OCI-LY1 (cell line): ENCODE measurements around the gene VWDE.

ENCODE experiments used
- H2AFZ ChIP-seq: fragments of 200-600 bp; sonication (generic), shearing (Covaris generic); 2 replicates; pipeline ENCODE4 v1.6.0; 2014; ENCODE audit warnings: antibody characterized with exemption, mild to moderate bottlenecking, low read length
- H3F3A ChIP-seq: fragments of 200-600 bp; sonication (generic), shearing (Covaris generic); 2 replicates; pipeline ENCODE4 v1.6.0; 2014; ENCODE audit warnings: mild to moderate bottlenecking, antibody characterized with exemption, low read length, moderate library complexity; ENCODE audit not compliant: insufficient read depth
- H3K27ac ChIP-seq: fragments of 200-600 bp; sonication (generic); 2 replicates; pipeline ENCODE4 v1.5.1; 2014; ENCODE audit warnings: low read length, mixed run types, mild to moderate bottlenecking, low read depth; ENCODE audit not compliant: poor library complexity, severe bottlenecking
- H3K27me3 ChIP-seq: fragments of 200-600 bp; sonication (generic); 2 replicates; pipeline ENCODE4 v1.6.0; 2014; ENCODE audit warnings: antibody characterized with exemption, mild to moderate bottlenecking, low read length, moderate library complexity; ENCODE audit not compliant: insufficient read depth
- H3K36me3 ChIP-seq: fragments of 200-600 bp; sonication (generic); 2 replicates; pipeline ENCODE4 v1.6.1; 2014; ENCODE audit warnings: mild to moderate bottlenecking, antibody characterized with exemption, low read length, moderate library complexity, mixed read lengths; ENCODE audit not compliant: insufficient read depth
- H3K4me1 ChIP-seq: fragments of 200-600 bp; sonication (generic); 2 replicates; pipeline ENCODE4 v1.5.1; 2014; ENCODE audit warnings: mild to moderate bottlenecking, low read length, moderate library complexity; ENCODE audit not compliant: insufficient read depth, severe bottlenecking
- H3K4me2 ChIP-seq: fragments of 200-600 bp; sonication (generic), shearing (Covaris generic); 2 replicates; pipeline ENCODE4 v1.6.1; 2014; ENCODE audit warnings: low read length
- H3K4me3 ChIP-seq: fragments of 200-600 bp; sonication (generic); 2 replicates; pipeline ENCODE4 v1.5.1; 2014; ENCODE audit warnings: low read length, low read depth, mild to moderate bottlenecking, mixed read lengths; ENCODE audit not compliant: poor library complexity, severe bottlenecking
- H3K79me2 ChIP-seq: fragments of 200-600 bp; shearing (Covaris generic); 2 replicates; pipeline ENCODE4 v1.6.1; 2016; ENCODE audit warnings: mixed run types, low read length, mixed read lengths; ENCODE audit not compliant: insufficient read depth
- H3K9ac ChIP-seq: fragments of 200-600 bp; sonication (generic), shearing (Covaris generic); 2 replicates; pipeline ENCODE4 v1.6.1; 2014; ENCODE audit warnings: mild to moderate bottlenecking, low read length, mixed read lengths
- H3K9me2 ChIP-seq: fragments of 200-600 bp; sonication (generic), shearing (Covaris generic); 2 replicates; pipeline ENCODE4 v1.6.1; 2014; ENCODE audit warnings: low read depth, mild to moderate bottlenecking, low read length, mixed read lengths
- H3K9me3 ChIP-seq: fragments of 200-600 bp; shearing (Covaris generic); 2 replicates; pipeline ENCODE4 v1.6.1; 2014; ENCODE audit warnings: low read length, mixed read lengths
- H4K20me1 ChIP-seq: fragments of 200-600 bp; sonication (generic), shearing (Covaris generic); 2 replicates; pipeline ENCODE4 v1.6.0; 2016; ENCODE audit warnings: mild to moderate bottlenecking, low read length; ENCODE audit not compliant: insufficient read depth
- EZH2 ChIP-seq: fragments of 200-600 bp; sonication (generic), shearing (Covaris generic); IDR thresholded peaks from 2 replicates; pipeline ENCODE4 v1.8.0; 2017; ENCODE audit warnings: borderline replicate concordance, mixed run types, mild to moderate bottlenecking, antibody characterized with exemption, low read length, moderate library complexity, mixed read lengths
- TF ChIP-seq, protein P1 (sequence below): fragments of 200-600 bp; sonication (generic), shearing (Covaris generic); IDR thresholded peaks from 2 replicates; pipeline ENCODE4 v1.5.1; 2017; ENCODE audit warnings: mild to moderate bottlenecking, antibody characterized with exemption, low read length, moderate library complexity, mixed read lengths

The VWDE gene

DNA sequence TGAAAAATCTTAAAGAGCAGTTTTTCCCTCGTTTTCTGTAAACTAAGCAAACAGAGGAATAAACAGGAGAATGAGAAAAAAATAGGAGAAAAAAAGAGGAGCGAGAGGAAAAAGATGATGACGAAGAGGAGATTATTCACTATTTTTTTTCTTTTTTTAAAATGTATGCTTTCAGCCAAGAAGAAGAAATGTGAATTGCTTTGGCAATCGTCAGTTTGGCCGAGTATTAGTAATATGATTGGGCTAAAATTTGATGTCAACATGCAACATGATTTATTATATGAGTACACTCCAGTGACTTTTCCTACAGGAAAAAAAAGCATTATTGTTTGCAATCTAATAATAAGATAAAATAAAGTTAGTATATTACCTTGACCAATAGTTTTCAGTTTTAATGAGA, 26.3 kb downstream of the VWDE start:
- Histone ChIP-seq H3F3A (no peaks in the 10 kb centered on the region), H3K9me3 (no peaks in the 10 kb centered on the region), H3K4me3 (no peak overlapping the region), H2AFZ (no peak overlapping the region), H4K20me1 (no peaks in the 10 kb centered on the region), H3K4me1 (no peaks in the 10 kb centered on the region), H3K79me2 (no peaks in the 10 kb centered on the region), H3K27me3 (no peaks in the 10 kb centered on the region), H3K4me2 (no peak overlapping the region), H3K9ac (no peak overlapping the region), H3K36me3 (no peaks in the 10 kb centered on the region), H3K27ac (no peak overlapping the region), H3K9me2 (no peaks in the 10 kb centered on the region)
- TF ChIP-seq, protein P1, sequence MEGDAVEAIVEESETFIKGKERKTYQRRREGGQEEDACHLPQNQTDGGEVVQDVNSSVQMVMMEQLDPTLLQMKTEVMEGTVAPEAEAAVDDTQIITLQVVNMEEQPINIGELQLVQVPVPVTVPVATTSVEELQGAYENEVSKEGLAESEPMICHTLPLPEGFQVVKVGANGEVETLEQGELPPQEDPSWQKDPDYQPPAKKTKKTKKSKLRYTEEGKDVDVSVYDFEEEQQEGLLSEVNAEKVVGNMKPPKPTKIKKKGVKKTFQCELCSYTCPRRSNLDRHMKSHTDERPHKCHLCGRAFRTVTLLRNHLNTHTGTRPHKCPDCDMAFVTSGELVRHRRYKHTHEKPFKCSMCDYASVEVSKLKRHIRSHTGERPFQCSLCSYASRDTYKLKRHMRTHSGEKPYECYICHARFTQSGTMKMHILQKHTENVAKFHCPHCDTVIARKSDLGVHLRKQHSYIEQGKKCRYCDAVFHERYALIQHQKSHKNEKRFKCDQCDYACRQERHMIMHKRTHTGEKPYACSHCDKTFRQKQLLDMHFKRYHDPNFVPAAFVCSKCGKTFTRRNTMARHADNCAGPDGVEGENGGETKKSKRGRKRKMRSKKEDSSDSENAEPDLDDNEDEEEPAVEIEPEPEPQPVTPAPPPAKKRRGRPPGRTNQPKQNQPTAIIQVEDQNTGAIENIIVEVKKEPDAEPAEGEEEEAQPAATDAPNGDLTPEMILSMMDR: no peak
- TF ChIP-seq EZH2: no peak

GRCh38 chr7:12373580-12374263, 29.9 kb downstream of the VWDE start:
- TF ChIP-seq, protein P1: no peak
- no peak for TF ChIP-seq EZH2
- Histone ChIP-seq H3K9me3 (no peaks in the 10 kb centered on the region), H3K79me2 (no peaks in the 10 kb centered on the region), H4K20me1 (no peaks in the 10 kb centered on the region), H3K9ac (no peak overlapping the region), H3K4me1 (no peaks in the 10 kb centered on the region), H3K27me3 (no peaks in the 10 kb centered on the region), H3K4me3 (no peak overlapping the region), H3F3A (no peaks in the 10 kb centered on the region), H3K27ac (no peak overlapping the region), H3K4me2 (no peak overlapping the region), H3K36me3 (no peaks in the 10 kb centered on the region), H3K9me2 (peaks cover 3% of the 10 kb centered on the region; the same call in 1 of the 2 replicates), H2AFZ (no peak overlapping the region)

DNA sequence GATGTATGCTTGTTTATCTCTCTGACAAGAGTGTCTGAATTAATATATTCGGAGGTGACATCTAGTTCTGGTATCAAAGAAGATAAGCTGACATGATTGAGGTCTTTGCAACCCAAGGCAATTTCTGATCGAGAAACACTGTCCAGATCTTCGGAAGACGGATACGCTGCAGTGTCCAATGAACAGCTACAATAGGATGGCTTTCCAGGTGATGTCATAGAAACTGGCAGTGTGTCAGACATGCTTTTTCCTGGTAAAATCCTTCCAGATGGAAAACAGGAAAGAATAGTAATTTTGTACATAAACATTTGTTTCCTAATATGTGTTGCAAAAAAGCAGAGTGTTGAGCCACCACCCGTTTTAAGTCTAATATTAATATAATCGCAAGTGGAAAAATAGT, 33.4 kb downstream of the VWDE start:
- H3K79me2 ChIP-seq: no peaks in the 10 kb centered on the region
- no peak overlapping the region for H3K9ac ChIP-seq
- H3K9me3 ChIP-seq: no peaks in the 10 kb centered on the region
- H2AFZ ChIP-seq: no peak overlapping the region
- no peaks in the 10 kb centered on the region for H3K36me3 ChIP-seq
- no peaks in the 10 kb centered on the region for H4K20me1 ChIP-seq
- H3K27me3 ChIP-seq: no peaks in the 10 kb centered on the region
- H3F3A ChIP-seq: no peaks in the 10 kb centered on the region
- H3K9me2 ChIP-seq: peaks cover 3% of the 10 kb centered on the region; the same call in 1 of the 2 replicates
- no peak overlapping the region for H3K27ac ChIP-seq
- H3K4me3 ChIP-seq: no peak overlapping the region
- TF ChIP-seq, protein P1: no peak
- TF ChIP-seq EZH2: no peak
- no peak overlapping the region for H3K4me2 ChIP-seq
- H3K4me1 ChIP-seq: no peaks in the 10 kb centered on the region
